Ascending aorta (tissue), 2 donors: ENCODE results near the gene HES1. TPM values are rescaled to one million over a fixed set of nuclear protein-coding genes. Genes with fewer than 3 reads are reported as not detected.

Source experiments
- DNase-seq, 2 donors: peaks; one replicate each; pipeline ENCODE4 v3.0.0-alpha.2; 2019; ENCODE audit warnings: low spot score in 2 of 2
- H3K27ac ChIP-seq, 2 donors: fragments of 200-600 bp; sonication (generic); one replicate each; pipeline ENCODE4 v1.5.1; 2016 to 2017; ENCODE audit warnings: mild to moderate bottlenecking in 1 of 2
- H3K27me3 ChIP-seq: fragments of 200-600 bp; sonication (generic); one replicate; pipeline ENCODE4 v1.5.1; 2017
- H3K36me3 ChIP-seq, 2 donors: fragments of 200-600 bp; sonication (generic); one replicate each; pipeline ENCODE4 v1.5.1; 2016
- H3K4me1 ChIP-seq, 2 donors: fragments of 200-600 bp; sonication (generic); one replicate each; pipeline ENCODE4 v1.5.1; 2016 to 2017; ENCODE audit warnings: mild to moderate bottlenecking in 1 of 2
- H3K4me3 ChIP-seq, 2 donors: fragments of 200-600 bp; sonication (generic); one replicate each; pipeline ENCODE4 v1.5.1; 2016 to 2017; ENCODE audit warnings: mild to moderate bottlenecking in 1 of 2
- H3K9me3 ChIP-seq, 2 donors: fragments of 200-600 bp; sonication (generic); one replicate each; pipeline ENCODE4 v1.5.1; 2016
- CTCF ChIP-seq, 3 experiments: fragments of 200-600 bp in 2 of 3; fragments of 450-650 bp in 1 of 3; sonication (generic) in 2 of 3; IDR thresholded peaks; one replicate each; pipeline ENCODE4 v1.5.1; 2016 to 2019; ENCODE audit warnings: antibody characterized with exemption in 3 of 3, mild to moderate bottlenecking in 1 of 3, moderate library complexity in 1 of 3
- intact Hi-C: fragments of 100-400 bp; cut with DNase I; formaldehyde crosslinking; loops from one replicate; pipeline ENCODE4 v1.15.1; 2023
- total RNA-seq: library from RNA; depleted of rRNA; stranded (reverse); fragments of >200 nt; gene quantifications from one replicate; pipeline ENCODE4 v1.1.0, GENCODE V29; 2016

HES1 gene
- total RNA-seq, result 22.6 TPM

DNA sequence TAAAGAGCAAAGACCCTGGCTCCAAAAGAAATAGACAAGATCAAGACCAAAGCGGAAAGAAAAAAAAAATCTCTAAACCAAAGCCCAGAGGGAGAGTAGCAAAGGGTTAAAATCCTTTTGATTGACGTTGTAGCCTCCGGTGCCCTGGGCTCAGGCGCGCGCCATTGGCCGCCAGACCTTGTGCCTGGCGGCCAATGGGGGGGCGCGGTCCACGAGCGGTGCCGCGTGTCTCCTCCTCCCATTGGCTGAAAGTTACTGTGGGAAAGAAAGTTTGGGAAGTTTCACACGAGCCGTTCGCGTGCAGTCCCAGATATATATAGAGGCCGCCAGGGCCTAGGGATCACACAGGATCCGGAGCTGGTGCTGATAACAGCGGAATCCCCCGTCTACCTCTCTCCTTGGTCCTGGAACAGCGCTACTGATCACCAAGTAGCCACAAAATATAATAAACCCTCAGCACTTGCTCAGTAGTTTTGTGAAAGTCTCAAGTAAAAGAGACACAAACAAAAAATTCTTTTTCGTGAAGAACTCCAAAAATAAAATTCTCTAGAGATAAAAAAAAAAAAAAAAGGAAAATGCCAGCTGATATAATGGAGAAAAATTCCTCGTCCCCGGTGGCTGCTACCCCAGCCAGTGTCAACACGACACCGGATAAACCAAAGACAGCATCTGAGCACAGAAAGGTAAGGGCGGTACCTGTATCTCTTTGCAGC, at the start of gene HES1:
HES1 (plus strand) TSS at position 343 of the 713 bp plus-strand sequence; CDS start at position 576, 233 bp downstream.
- intact Hi-C loops, result loop anchor here (2.0 to 10.0 kb wide), 3 partner anchors 351 to 1759 kb away; partner anchors contain the start of gene ATP13A3
- Histone ChIP-seq H3K4me3 (peak within 1 kb of the TSS; percentile 80 to 87), H3K27me3 (no peaks in the 10 kb centered on the region), H3K4me1 (peaks cover 3 to 32% of the 10 kb centered on the region in 2 donors), H3K36me3 (no peaks in the 10 kb centered on the region), H3K27ac (peak within 1 kb of the TSS; percentile 96 to 98), H3K9me3 (no peaks in the 10 kb centered on the region)
- peak; percentile 81 to 97 for DNase-seq
- no peak for TF ChIP-seq CTCF (IDR thresholded peaks at IDR 0.05)

GRCh38 chr3:194086388-194087075, 49.4 kb upstream of the HES1 start:
- Histone ChIP-seq H3K9me3 (no peaks in the 10 kb centered on the region), H3K4me3 (peak overlapping the region in 1 of 2 donors; percentile 8), H3K4me1 (peaks cover 7 to 15% of the 10 kb centered on the region in 2 donors), H3K27ac (peak overlapping the region; percentile 27 to 55), H3K27me3 (no peaks in the 10 kb centered on the region), H3K36me3 (no peaks in the 10 kb centered on the region)
- TF ChIP-seq CTCF (IDR thresholded peaks at IDR 0.05), result no peak
- intact Hi-C loops, result loop anchor here (5.0 kb wide), 1 partner anchor 46 kb away; no protein-coding TSS in a partner anchor
- peak in 1 of 2 donors; percentile 58 for DNase-seq

GRCh38 chr3:194087280-194087679, 48.7 kb upstream of the HES1 start:
- no peak for TF ChIP-seq CTCF (IDR thresholded peaks at IDR 0.05)
- peak in 1 of 2 donors; percentile 2 for DNase-seq
- Histone ChIP-seq H3K9me3 (no peaks in the 10 kb centered on the region), H3K4me3 (no peak overlapping the region), H3K27me3 (no peaks in the 10 kb centered on the region), H3K27ac (peak overlapping the region; percentile 27 to 55), H3K36me3 (no peaks in the 10 kb centered on the region), H3K4me1 (peaks cover 7 to 15% of the 10 kb centered on the region in 2 donors)
- intact Hi-C loops, result loop anchor here (5.0 kb wide), 1 partner anchor 45 kb away; no protein-coding TSS in a partner anchor

GRCh38 chr3:194087995-194088855, 47.7 kb upstream of the HES1 start:
- Histone ChIP-seq H3K27ac (no peak overlapping the region), H3K4me1 (peaks cover 7 to 15% of the 10 kb centered on the region in 2 donors), H3K36me3 (no peaks in the 10 kb centered on the region), H3K4me3 (no peak overlapping the region), H3K27me3 (no peaks in the 10 kb centered on the region), H3K9me3 (no peaks in the 10 kb centered on the region)
- no peak for TF ChIP-seq CTCF (IDR thresholded peaks at IDR 0.05)
- DNase-seq, result no peak
- intact Hi-C loops, result loop anchor here (5.0 kb wide), 1 partner anchor 44 kb away; no protein-coding TSS in a partner anchor
